NCI-H69 (cell line): ENCODE results near the gene KIAA0513.
"Not testable (repeated sequence)": the region's sequence is repeated elsewhere in the genome, so short reads cannot be mapped to it uniquely, and the experiment has no call there.

Experiments used
- DNase-seq: peaks from one replicate; lab custom pipeline; 2025; lab: John Stamatoyannopoulos, UW

KIAA0513 gene

DNA sequence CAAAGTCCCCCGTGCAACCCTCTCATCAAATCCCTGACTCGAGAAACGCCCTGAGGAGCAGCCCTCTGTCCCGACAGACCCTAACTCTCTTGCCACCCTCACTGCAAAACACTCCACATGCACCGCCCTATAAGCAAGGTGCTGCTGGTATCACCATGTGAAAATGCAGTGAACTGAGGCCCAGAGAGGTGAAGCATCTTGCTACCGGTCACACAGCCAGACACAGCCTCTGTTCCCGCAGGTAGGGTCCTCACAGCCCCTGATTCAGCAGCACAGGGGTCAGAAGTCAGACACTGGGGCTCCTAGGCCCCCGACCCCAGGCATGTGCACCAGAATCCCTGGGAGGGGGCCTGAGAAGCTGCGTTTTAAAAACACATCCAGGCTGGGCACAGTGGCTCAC is 83.6 kb downstream of the KIAA0513 start:
- no peak for DNase-seq

- peak; percentile 87 for DNase-seq
These were observed 84.8 kb downstream of the KIAA0513 start, which contains the start of gene CIBAR2 for GRCh38 chr16:85112364-85112763. Gene CIBAR2 (minus strand): TSS chr16:85112472. CDS start chr16:85112352, 120 bp downstream.

GRCh38 chr16:85113168-85113733 is 85.7 kb downstream of the KIAA0513 start:
- no peak for DNase-seq

GRCh38 chr16:85113913-85114312 is 86.3 kb downstream of the KIAA0513 start:
- DNase-seq: no peak

- peak; percentile 79 for DNase-seq
These were observed 87.4 kb downstream of the KIAA0513 start for GRCh38 chr16:85114909-85115567.

- DNase-seq: no peak
These were observed 89.8 kb downstream of the KIAA0513 start for GRCh38 chr16:85117418-85117817.

DNA sequence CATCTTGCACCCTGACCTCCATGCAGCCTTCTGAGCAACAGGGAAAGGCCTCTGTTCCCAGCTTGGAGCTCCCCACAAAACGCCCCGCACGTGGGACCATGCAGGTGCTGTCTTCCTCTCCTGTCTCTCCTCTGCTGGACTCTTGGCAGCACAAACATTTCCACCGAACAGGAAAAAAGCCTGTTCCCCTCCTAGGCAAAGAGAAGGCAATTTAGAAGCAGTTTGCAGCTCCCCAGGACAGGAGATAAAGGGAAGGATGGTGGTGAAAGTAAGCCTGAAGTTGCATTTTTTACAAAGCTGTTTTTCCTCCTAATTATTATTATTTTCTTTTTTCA is 92.4 kb downstream of the KIAA0513 start:
- no peak for DNase-seq

- DNase-seq: not testable (repeated sequence)
These were observed 95.8 kb downstream of the KIAA0513 start for GRCh38 chr16:85123441-85123840.

DNA sequence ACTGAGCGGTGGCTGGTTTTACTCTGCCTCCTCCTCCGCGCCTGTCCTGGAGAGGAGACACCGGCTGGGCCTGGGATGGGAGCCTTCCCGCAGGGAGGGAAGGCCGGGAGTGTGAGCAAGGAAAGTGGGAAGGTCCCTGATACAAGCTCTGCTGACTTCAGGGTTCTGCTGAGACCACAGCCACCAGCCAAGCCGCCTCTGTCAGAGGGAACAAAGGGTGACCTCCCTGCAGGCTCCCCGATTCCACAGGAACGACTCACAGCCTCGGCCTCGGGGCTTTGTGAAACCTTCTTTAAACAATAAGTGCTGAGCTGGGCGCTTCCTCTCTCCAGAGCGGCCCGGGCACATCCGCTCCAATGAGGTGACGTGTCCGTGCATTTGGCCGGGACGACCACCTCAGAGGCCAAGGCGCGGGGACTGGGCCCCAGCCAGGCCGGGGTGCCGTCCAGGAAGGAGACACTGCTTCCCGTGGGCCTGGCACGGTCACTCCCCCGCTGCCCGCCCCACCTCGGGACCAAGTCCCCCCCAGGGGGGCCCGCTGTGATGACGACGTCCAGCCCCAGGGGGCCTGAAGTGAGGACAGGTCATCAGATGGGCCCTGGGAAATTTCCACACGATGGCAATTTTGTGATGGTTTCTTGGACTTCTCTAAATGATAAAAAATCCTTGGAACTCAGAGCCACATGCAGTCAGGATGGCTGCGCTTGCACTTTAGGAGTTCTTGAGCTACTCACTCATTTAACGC is 96.5 kb downstream of the KIAA0513 start:
- no peak for DNase-seq

GRCh38 chr16:85124636-85125346 is 97.2 kb downstream of the KIAA0513 start:
- DNase-seq: no peak

GRCh38 chr16:85125570-85126393 is 98.2 kb downstream of the KIAA0513 start:
- DNase-seq: peak; percentile 68

GRCh38 chr16:85126394-85126704 is 98.8 kb downstream of the KIAA0513 start:
- peak; percentile 51 for DNase-seq

DNA sequence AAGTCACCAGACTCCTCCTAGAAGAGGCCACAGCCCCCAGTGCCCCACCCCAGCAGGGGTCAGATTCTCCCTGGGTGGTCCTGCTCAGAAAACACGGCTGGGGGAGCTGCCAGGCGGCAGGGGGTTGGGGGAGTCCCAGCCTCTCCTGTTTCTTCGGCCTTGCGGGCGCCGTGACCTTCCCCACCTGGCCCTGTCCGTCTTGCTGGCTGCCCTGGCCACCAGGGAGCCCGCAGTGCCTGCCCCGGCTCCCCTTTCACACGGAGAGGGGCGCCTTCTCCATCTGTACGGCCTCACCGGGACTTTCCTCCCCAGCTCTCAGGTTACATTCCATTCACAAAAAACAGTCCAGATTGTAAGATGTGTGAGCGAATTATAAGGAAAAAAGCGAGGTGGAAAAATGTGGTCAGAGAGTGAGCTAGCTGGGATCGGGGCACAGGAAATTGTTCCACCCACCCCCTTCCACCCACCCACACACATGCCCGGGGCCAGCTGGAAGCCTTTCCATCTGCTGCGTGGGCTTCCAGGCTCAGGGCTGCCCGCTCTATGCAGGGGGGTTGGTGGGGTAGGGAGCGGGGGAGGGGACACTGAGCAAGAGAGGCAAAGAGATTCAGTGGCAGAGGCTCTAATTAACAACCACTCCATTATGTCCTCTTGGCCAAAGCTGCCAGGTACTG is 99.2 kb downstream of the KIAA0513 start:
- peak; percentile 87 for DNase-seq

GRCh38 chr16:85127379-85127723 is 99.8 kb downstream of the KIAA0513 start:
- no peak for DNase-seq

GRCh38 chr16:85128079-85128837 is 100.7 kb downstream of the KIAA0513 start:
- no peak for DNase-seq

DNA sequence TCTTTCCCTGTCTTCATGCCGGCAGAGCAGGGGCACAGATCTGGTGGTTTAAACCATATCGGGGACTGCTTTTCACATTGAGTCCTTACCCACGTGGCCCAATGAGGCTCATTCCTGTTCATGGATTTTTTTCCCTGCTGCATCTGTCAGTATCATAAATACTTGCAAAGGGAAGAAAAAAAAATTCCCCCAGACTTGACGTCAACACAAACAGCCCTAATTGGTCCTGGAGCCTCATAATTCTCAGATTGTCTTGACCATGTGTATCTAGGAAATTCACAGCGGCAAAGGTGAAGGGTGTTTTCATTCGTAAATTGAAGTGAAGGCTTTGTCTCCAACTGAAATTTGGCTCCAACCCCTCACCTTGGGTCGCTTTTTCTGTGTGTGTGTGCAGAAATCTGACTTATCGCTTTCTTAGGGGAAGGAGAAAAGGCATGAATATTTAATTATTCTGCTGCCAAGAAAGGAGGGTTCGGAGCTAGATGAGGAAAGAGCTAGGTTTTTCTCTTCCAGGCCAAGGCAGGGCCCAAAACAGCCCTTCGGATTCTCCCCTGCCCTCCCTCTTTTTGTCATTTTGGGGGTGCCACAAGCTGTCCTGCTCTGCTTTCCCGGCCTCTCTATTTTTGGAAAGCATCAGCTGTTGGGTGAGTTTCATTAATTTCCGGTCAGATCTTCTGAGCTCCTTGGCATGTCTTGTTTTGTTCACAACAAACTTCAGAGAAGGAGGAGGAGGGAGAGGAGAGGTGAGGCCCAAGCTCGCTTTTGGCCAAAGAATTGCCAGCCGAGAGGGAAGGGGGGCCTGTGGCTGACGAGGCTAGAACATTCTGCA is 102.5 kb downstream of the KIAA0513 start:
- peak; percentile 53 for DNase-seq

- DNase-seq: no peak
These were observed 103.1 kb downstream of the KIAA0513 start for GRCh38 chr16:85130705-85131028.

DNA sequence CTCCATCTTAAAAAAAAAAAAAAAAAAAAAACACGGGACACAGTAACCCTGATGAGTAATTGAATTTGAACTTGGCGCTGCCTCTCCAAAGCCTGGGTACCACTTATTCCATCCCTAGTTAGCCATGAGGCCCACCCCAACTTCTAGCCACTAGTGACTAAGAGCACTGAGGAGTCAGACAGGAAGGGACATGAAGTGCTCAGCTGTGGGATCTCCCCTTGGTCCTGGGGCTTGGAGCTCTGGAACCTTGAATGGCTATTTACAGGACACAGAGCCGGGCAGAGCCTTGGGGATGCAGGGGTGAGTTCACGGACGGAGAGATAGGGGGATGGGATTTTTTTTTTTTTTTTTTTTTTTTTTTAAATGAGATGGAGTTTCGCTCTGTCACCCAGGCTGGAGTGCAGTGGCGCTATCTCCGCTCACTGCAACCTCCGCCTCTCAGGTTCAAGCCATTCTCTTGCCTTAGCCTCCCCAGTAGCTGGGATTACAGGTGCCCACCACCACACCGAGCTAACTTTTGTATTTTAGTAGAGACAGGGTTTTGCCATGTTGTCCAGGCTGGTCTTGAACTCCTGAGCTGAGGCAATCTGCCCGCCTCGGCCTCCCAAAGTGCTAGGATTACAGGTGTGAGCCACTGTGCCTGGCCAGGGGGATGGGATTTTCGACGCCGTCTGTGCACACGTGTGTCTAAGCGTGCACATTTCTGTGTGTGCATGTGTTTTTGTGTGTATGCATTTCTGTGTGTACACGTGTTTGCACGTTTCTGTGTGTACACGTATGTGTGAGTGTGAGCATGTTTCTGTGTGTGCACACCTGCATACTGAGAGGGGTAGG is 105.1 kb downstream of the KIAA0513 start:
- DNase-seq: no peak

DNA sequence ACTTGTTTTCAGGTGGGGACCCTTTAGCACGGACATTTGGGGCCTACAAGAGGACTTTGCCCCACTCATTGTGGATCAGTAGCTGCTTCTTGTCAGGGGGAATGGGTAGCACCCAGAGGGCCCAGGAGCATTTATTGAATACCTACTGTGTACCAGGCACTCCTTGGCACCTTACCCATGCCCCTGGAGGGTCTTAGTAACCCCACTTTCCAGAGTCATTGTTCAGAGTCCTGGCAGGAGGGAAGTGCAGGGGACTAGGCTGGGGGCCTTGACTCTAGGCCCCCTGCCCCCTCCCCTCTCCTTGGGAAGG is 105.7 kb downstream of the KIAA0513 start:
- DNase-seq: no peak
